BJ (cell line): ENCODE results near the gene NACA. TPM values are rescaled to one million over a fixed set of nuclear protein-coding genes. Genes with fewer than 3 reads are reported as not detected.

Experiments used
- CTCF ChIA-PET: fragments of 350-600 bp; formaldehyde crosslinking; extraction: SDS; loops from one replicate; lab custom pipeline; 2021; ENCODE audit warnings: antibody characterized with exemption, inconsistent platforms; lab: Yijun Ruan, JAX
- POLR2A ChIA-PET: fragments of 300-600 bp; sonication (Branson Sonifier 250); formaldehyde crosslinking; extraction: SDS; loops from one replicate; lab custom pipeline; 2021; ENCODE audit warnings: antibody characterized with exemption; lab: Charles Lee
- DNase-seq: peaks from one replicate; pipeline ENCODE4 v3.0.0-alpha.2; 2011; ENCODE audit warnings: low read depth
- H3K27me3 ChIP-seq: 2 replicates; pipeline ENCODE4 v1.6.0; 2011; ENCODE audit warnings: low read length; ENCODE audit not compliant: control insufficient read depth, insufficient read depth
- H3K36me3 ChIP-seq: 2 replicates; pipeline ENCODE4 v1.5.1; 2011; ENCODE audit warnings: low read length; ENCODE audit not compliant: control insufficient read depth, insufficient read depth
- H3K4me3 ChIP-seq: 2 replicates; pipeline ENCODE4 v1.5.1; 2011; ENCODE audit warnings: low read depth, mild to moderate bottlenecking, control low read depth, low read length
- polyA plus RNA-seq: library from polyadenylated mRNA; depleted of rRNA; stranded (reverse); fragments of >200 nt; gene quantifications from 2 replicates; pipeline ENCODE4 v1.2.3, GENCODE V29; 2011; rRNA removed
- small RNA-seq: library from RNA; depleted of rRNA; stranded (forward); fragments of <200 nt; gene quantifications from one replicate; pipeline ENCODE3, GENCODE V24; 2012; ENCODE audit warnings: low replicate concordance, low read depth; ENCODE audit not compliant: insufficient read length
- TF ChIP-seq, protein P1 (sequence below): IDR thresholded peaks from 2 replicates; pipeline ENCODE4 v1.5.1; 2011; ENCODE audit warnings: low read depth, mild to moderate bottlenecking, control low read depth, inconsistent platforms, low read length, moderate library complexity; ENCODE audit not compliant: insufficient read depth

The NACA gene
- polyA plus RNA-seq, 1 experiment = 678 TPM

GRCh38 chr12:56668197-56668457, 57.0 kb downstream of the NACA start:
- DNase-seq = no peak
- H3K36me3 ChIP-seq = peaks cover 16% of the 10 kb centered on the region
- no peaks in the 10 kb centered on the region for H3K27me3 ChIP-seq
- CTCF ChIA-PET = no interaction called here
- H3K4me3 ChIP-seq = no peak overlapping the region
- TF ChIP-seq, protein P1, sequence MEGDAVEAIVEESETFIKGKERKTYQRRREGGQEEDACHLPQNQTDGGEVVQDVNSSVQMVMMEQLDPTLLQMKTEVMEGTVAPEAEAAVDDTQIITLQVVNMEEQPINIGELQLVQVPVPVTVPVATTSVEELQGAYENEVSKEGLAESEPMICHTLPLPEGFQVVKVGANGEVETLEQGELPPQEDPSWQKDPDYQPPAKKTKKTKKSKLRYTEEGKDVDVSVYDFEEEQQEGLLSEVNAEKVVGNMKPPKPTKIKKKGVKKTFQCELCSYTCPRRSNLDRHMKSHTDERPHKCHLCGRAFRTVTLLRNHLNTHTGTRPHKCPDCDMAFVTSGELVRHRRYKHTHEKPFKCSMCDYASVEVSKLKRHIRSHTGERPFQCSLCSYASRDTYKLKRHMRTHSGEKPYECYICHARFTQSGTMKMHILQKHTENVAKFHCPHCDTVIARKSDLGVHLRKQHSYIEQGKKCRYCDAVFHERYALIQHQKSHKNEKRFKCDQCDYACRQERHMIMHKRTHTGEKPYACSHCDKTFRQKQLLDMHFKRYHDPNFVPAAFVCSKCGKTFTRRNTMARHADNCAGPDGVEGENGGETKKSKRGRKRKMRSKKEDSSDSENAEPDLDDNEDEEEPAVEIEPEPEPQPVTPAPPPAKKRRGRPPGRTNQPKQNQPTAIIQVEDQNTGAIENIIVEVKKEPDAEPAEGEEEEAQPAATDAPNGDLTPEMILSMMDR = no peak
- POLR2A ChIA-PET = interaction anchor here (0.5 to 0.6 kb wide), 2 partner anchors 57 to 814 kb away, joined by 4 to 16 read pairs; partner anchors contain the start of gene NACA

Small RNA genes within 50 kb of the gene (small RNA-seq; reads per million reads assigned to genes)
- not detected for gene RN7SL809P

Other genes with a start within 250 kb of the NACA start
- 0.13 and 0.18 TPM in 2 replicates for gene GLS2, start 237.1 kb downstream of the NACA start, polyA plus RNA-seq
- 67.9 and 68.4 TPM in 2 replicates for gene RBMS2, start 203.5 kb downstream of the NACA start, polyA plus RNA-seq
- 45.3 and 65.1 TPM in 2 replicates for gene BAZ2A, start 95.0 kb downstream of the NACA start, polyA plus RNA-seq
- gene ATP5F1B, start 79.3 kb downstream of the NACA start, polyA plus RNA-seq = 852 and 1,032 TPM in 2 replicates
- 24.7 and 49.1 TPM in 2 replicates for gene PTGES3, start 37.0 kb downstream of the NACA start, polyA plus RNA-seq
- gene PRIM1, start 27.0 kb upstream of the NACA start, polyA plus RNA-seq = 5.1 and 7.8 TPM in 2 replicates
- gene HSD17B6, start 38.0 kb upstream of the NACA start, polyA plus RNA-seq = 11.3 and 12.2 TPM in 2 replicates
- gene SDR9C7, start 209.1 kb upstream of the NACA start, polyA plus RNA-seq = not detected in 2 replicates
- gene RDH16, start 232.3 kb upstream of the NACA start, polyA plus RNA-seq = 0.07 TPM in 2 replicates